HepG2 (cell line): ENCODE measurements around the gene CILP2. TPM values are rescaled to one million over a fixed set of nuclear protein-coding genes. Genes with fewer than 3 reads are reported as not detected.

Source experiments
- ATAC-seq: fragments of 200-7000 bp; cut with Tn5 transposase; 3 replicates; pipeline ENCODE4 v1.9.1; 2020; ENCODE audit warnings: mild to moderate bottlenecking, moderate library complexity
- BruUV-seq: library from RNA; stranded (reverse); fragments of 400-500 nt; replicated peaks from 2 replicates; lab custom pipeline; 2021; lab: Mats Ljungman, UMichigan
- CTCF ChIA-PET: fragments of 300-600 bp; formaldehyde crosslinking; extraction: SDS; loops from one replicate; lab custom pipeline; 2021; ENCODE audit warnings: low total read pairs, inconsistent platforms, low intra/inter-chr PET ratio; lab: Yijun Ruan, JAX
- POLR2A ChIA-PET: fragments of 350-600 bp; sonication (Branson Sonifier 250); formaldehyde crosslinking; loops from one replicate; lab custom pipeline; 2020; ENCODE audit warnings: antibody characterized with exemption, inconsistent platforms; lab: Yijun Ruan, JAX
- DNase-seq: peaks from one replicate; pipeline ENCODE4 v3.0.0-alpha.2; 2015; ENCODE audit warnings: low spot score
- FAIRE-seq: peaks from 3 replicates; lab custom pipeline; 2011; peaks lifted over from hg19 to GRCh38; lab: Jason Lieb, UNC
- H2AFZ ChIP-seq: one replicate; pipeline ENCODE4 v1.6.1; 2011; ENCODE audit warnings: low read length, inconsistent platforms
- H3K27ac ChIP-seq: fragments of 300-600 bp; 3 replicates; pipeline ENCODE4 v1.8.0; 2011; ENCODE audit warnings: mixed run types, mild to moderate bottlenecking, mixed read lengths, low read length, inconsistent platforms; ENCODE audit not compliant: insufficient read depth; ENCODE audit errors: extremely low read length
- H3K27me3 ChIP-seq, 2 experiments: fragments of 200-600 bp in 1 of 2; 2 replicates in 1 of 2; 3 replicates in 1 of 2; pipeline versions ENCODE4 v1.6.0 to v1.8.0; 2011; ENCODE audit warnings: low read length in 2 of 2, mild to moderate bottlenecking in 2 of 2, moderate library complexity in 2 of 2, inconsistent platforms in 1 of 2; ENCODE audit not compliant: insufficient read depth in 2 of 2, control insufficient read depth in 1 of 2
- H3K36me3 ChIP-seq, 2 experiments: fragments of 200-600 bp in 1 of 2; replicated peaks in 1 of 2; 2 replicates in 1 of 2; 3 replicates in 1 of 2; pipeline versions ENCODE4 v1.5.1 to v1.8.0; 2011; ENCODE audit warnings: low read length in 2 of 2, inconsistent platforms in 1 of 2; ENCODE audit not compliant: insufficient read depth in 2 of 2, control insufficient read depth in 1 of 2
- H3K4me1 ChIP-seq: 2 replicates; pipeline ENCODE4 v1.5.1; 2012; ENCODE audit warnings: low read length, inconsistent platforms; ENCODE audit not compliant: insufficient read depth
- H3K4me2 ChIP-seq: 2 replicates; pipeline ENCODE4 v1.6.0; 2011; ENCODE audit warnings: low read depth, low read length, inconsistent platforms
- H3K4me3 ChIP-seq, 3 experiments: fragments of 200-600 bp in 1 of 3; sonication (generic), shearing (Covaris generic) in 1 of 3; replicated peaks in 1 of 3; 2 replicates each; pipeline ENCODE4 v1.5.1; 2011 to 2016; ENCODE audit warnings: low read length in 3 of 3, inconsistent platforms in 2 of 3, low read depth in 2 of 3, mild to moderate bottlenecking in 2 of 3, control low read depth in 1 of 3, mixed read lengths in 1 of 3; ENCODE audit not compliant: insufficient read depth in 1 of 3
- H3K79me2 ChIP-seq: one replicate; pipeline ENCODE4 v1.6.1; 2011; ENCODE audit warnings: low read length, inconsistent platforms; ENCODE audit not compliant: insufficient read depth
- H3K9ac ChIP-seq: 2 replicates; pipeline ENCODE4 v1.6.0; 2011; ENCODE audit warnings: mild to moderate bottlenecking, low read depth, low read length, inconsistent platforms; ENCODE audit not compliant: insufficient read depth
- H3K9me3 ChIP-seq: 2 replicates; pipeline ENCODE4 v1.5.1; 2012; ENCODE audit warnings: mild to moderate bottlenecking, low read length
- H4K20me1 ChIP-seq: 2 replicates; pipeline ENCODE4 v1.6.0; 2011; ENCODE audit warnings: inconsistent platforms, mild to moderate bottlenecking, low read length, moderate library complexity; ENCODE audit not compliant: insufficient read depth
- DPF2 ChIP-seq: sonication (generic); formaldehyde crosslinking; IDR thresholded peaks from 2 replicates; pipeline ENCODE4 v1.4.0; 2020; ENCODE audit warnings: mild to moderate bottlenecking, low read depth, missing genetic modification reagents, borderline replicate concordance
- FOXP1 ChIP-seq, 2 experiments: fragments of 450-650 bp in 1 of 2; IDR thresholded peaks; 2 replicates each; pipeline ENCODE4 v1.6.1; 2017 to 2018; ENCODE audit warnings: antibody characterized with exemption in 1 of 2
- JUND ChIP-seq: sonication (generic); formaldehyde crosslinking; IDR thresholded peaks from 2 replicates; pipeline ENCODE4 v1.8.0; 2022; ENCODE audit warnings: mild to moderate bottlenecking, missing genetic modification reagents
- KDM1A ChIP-seq: IDR thresholded peaks from 2 replicates; pipeline ENCODE4 v1.6.1; 2016; ENCODE audit warnings: missing compliant biosample characterization
- POGK ChIP-seq: sonication (generic); formaldehyde crosslinking; conservative IDR thresholded peaks from 2 replicates; pipeline ENCODE4 v1.8.0; 2022; ENCODE audit warnings: mild to moderate bottlenecking, moderate library complexity, missing genetic modification reagents
- RELA ChIP-seq: sonication (generic); formaldehyde crosslinking; IDR thresholded peaks from 2 replicates; pipeline ENCODE4 v1.4.0; 2020; ENCODE audit warnings: missing genetic modification reagents
- REXO4 ChIP-seq: sonication (generic); formaldehyde crosslinking; IDR thresholded peaks from 2 replicates; pipeline ENCODE4 v1.8.0; 2022; ENCODE audit warnings: missing genetic modification reagents, mild to moderate bottlenecking, borderline replicate concordance
- SP2 ChIP-seq: sonication (generic); formaldehyde crosslinking; IDR thresholded peaks from 2 replicates; pipeline ENCODE4 v1.5.1; 2020; ENCODE audit warnings: mild to moderate bottlenecking, missing genetic modification reagents
- TBL1XR1 ChIP-seq: fragments of 150-350 bp; IDR thresholded peaks from 2 replicates; pipeline ENCODE4 v1.6.1; 2014; ENCODE audit warnings: borderline replicate concordance, low read length; ENCODE audit not compliant: partially characterized antibody
- TBX3 ChIP-seq: fragments of 450-650 bp; IDR thresholded peaks from 2 replicates; pipeline ENCODE4 v1.6.1; 2017; ENCODE audit warnings: antibody characterized with exemption, mild to moderate bottlenecking, inconsistent platforms, borderline replicate concordance
- THRA ChIP-seq: sonication (generic); formaldehyde crosslinking; IDR thresholded peaks from 2 replicates; pipeline ENCODE4 v1.4.0; 2020; ENCODE audit warnings: missing genetic modification reagents, borderline replicate concordance
- YEATS4 ChIP-seq: sonication (generic); formaldehyde crosslinking; IDR thresholded peaks from 2 replicates; pipeline ENCODE4 v1.4.0; 2020; ENCODE audit warnings: missing genetic modification reagents, borderline replicate concordance
- ZNF232 ChIP-seq: sonication (generic); formaldehyde crosslinking; IDR thresholded peaks from 2 replicates; pipeline ENCODE4 v1.4.0; 2020; ENCODE audit warnings: missing genetic modification reagents, borderline replicate concordance
- ZNF292 ChIP-seq: sonication (generic); formaldehyde crosslinking; IDR thresholded peaks from 2 replicates; pipeline ENCODE4 v1.8.1; 2022; ENCODE audit warnings: mild to moderate bottlenecking, low read depth, missing genetic modification reagents, borderline replicate concordance
- ZNF296 ChIP-seq: sonication (generic); formaldehyde crosslinking; conservative IDR thresholded peaks from 2 replicates; pipeline ENCODE4 v1.5.0; 2020; ENCODE audit warnings: mild to moderate bottlenecking, missing genetic modification reagents
- ZNF333 ChIP-seq: sonication (generic); formaldehyde crosslinking; IDR thresholded peaks from 2 replicates; pipeline ENCODE4 v1.4.0; 2020; ENCODE audit warnings: mild to moderate bottlenecking, missing genetic modification reagents, borderline replicate concordance
- ZNF33B ChIP-seq: sonication (generic); formaldehyde crosslinking; IDR thresholded peaks from 2 replicates; pipeline ENCODE4 v1.5.1; 2020; ENCODE audit warnings: mild to moderate bottlenecking, missing genetic modification reagents
- WGBS: methylation state at CpG from one replicate; pipeline ENCODE4 v1.1.6; 2017; ENCODE audit warnings: low lambda C conversion rate; 5-methylcytosine and 5-hydroxymethylcytosine counted together
- in situ Hi-C: cut with HindIII; loops from 2 replicates; pipeline ENCODE4 v1.10.0; 2017; ENCODE audit warnings: low pct_unique_long_range_greater_than_20kb; ENCODE audit not compliant: extremely low pct_ligation_motif_present
- intact Hi-C: fragments of 100-400 bp; cut with micrococcal nuclease; formaldehyde crosslinking; loops from one replicate; pipeline ENCODE4 v1.10.0; 2022; ENCODE audit not compliant: unreplicated experiment
- polyA plus RNA-seq, 8 experiments: library from polyadenylated mRNA; depleted of rRNA in 3 of 8; stranded (reverse) in 7 of 8; unstranded in 1 of 8; fragments of >200 nt; fragmentation: Illumina TruSeq in 4 of 8; extraction: Trizol in 4 of 8; gene quantifications; 2 replicates each; pipeline versions ENCODE4 v1.2.1 to v1.2.3, GENCODE V29; 2011 to 2016; ENCODE audit warnings: low read depth in 4 of 8, missing spikeins in 1 of 8, mixed read lengths in 1 of 8; ENCODE audit not compliant: insufficient read depth in 1 of 8
- total RNA-seq, 5 experiments: library from RNA; depleted of rRNA; stranded (reverse); fragments of >200 nt; fragmentation: Illumina TruSeq; extraction: Trizol; gene quantifications; 2 replicates each; pipeline ENCODE4 v1.2.3, GENCODE V29; 2016; ENCODE audit warnings: low read depth in 1 of 5

CILP2 gene
- total and polyA plus RNA-seq, 2 of the 13 experiments (the other 11 are each of a cell fraction or from before 2014, with no cell fraction given), result 0.09 to 0.37 TPM

- no peak for TF ChIP-seq THRA
- TF ChIP-seq, all 625 proteins: peak for 0
Measured at GRCh38 chr19:19570571-19570970, 32.5 kb downstream of the CILP2 start (continued).

- Histone ChIP-seq H3K4me1 (peaks cover 6% of the 10 kb centered on the region; the same call in 1 of the 2 replicates), H3K27ac (no peak overlapping the region), H3K4me2 (no peak overlapping the region), H3K27me3 (peaks cover 0 to 3% of the 10 kb centered on the region in 2 experiments; a peak in 2 of 5 replicates), H3K9me3 (no peaks in the 10 kb centered on the region), H3K9ac (no peak overlapping the region), H3K4me3 (no peak overlapping the region), H2AFZ (no peak overlapping the region), H3K36me3 (no peaks in the 10 kb centered on the region), H3K79me2 (no peaks in the 10 kb centered on the region), H4K20me1 (no peaks in the 10 kb centered on the region)
- CTCF ChIA-PET, result no interaction called here
- WGBS, result 49% methylated on average over 6 of the region's 11 CpGs
- POLR2A ChIA-PET, result no interaction called here
- DNase-seq (no peak), ATAC-seq (no peak), FAIRE-seq (no peak)
- intact Hi-C loops, result no loop called here
- BruUV-seq, result no TSS peak
- in situ Hi-C loops, result loop anchor here (25.0 kb wide), 1 partner anchor 991 kb away; the partner anchor contains the start of gene ZNF737
- TF ChIP-seq TBL1XR1, result no peak
- TF ChIP-seq ZNF33B (CRISPR knock-in tag), result no peak
- no peak for TF ChIP-seq FOXP1 (IDR thresholded peaks at IDR 0.05)
- TF ChIP-seq FOXP1 (CRISPR knock-in tag; IDR thresholded peaks at IDR 0.05), result no peak
- TF ChIP-seq ZNF232, result no peak
- no peak for TF ChIP-seq YEATS4
- TF ChIP-seq RELA (CRISPR knock-in tag), result no peak
- TF ChIP-seq SP2 (CRISPR knock-in tag), result no peak
- no peak for TF ChIP-seq ZNF292 (CRISPR knock-in tag)
- TF ChIP-seq KDM1A (CRISPR knock-in tag), result no peak
- no peak for TF ChIP-seq ZNF296 (CRISPR knock-in tag)
- no peak for TF ChIP-seq JUND (CRISPR knock-in tag)
- no peak for TF ChIP-seq DPF2
- no peak for TF ChIP-seq TBX3
- TF ChIP-seq REXO4 (CRISPR knock-in tag), result no peak
- TF ChIP-seq POGK (CRISPR knock-in tag), result no peak
- TF ChIP-seq ZNF333 (CRISPR knock-in tag), result no peak
Measured at GRCh38 chr19:19571071-19571786, 33.2 kb downstream of the CILP2 start.
